HG03378 (cell line): Measurements from ENCODE around the gene ZCCHC24.
A peak's percentile ranks its signal among the peaks of the same experiment; 100 is the strongest.
"Not testable (repeated sequence)": the region's sequence is repeated elsewhere in the genome, so short reads cannot be mapped to it uniquely, and the experiment has no call there.

ENCODE experiments used
- ATAC-seq: cut with Tn5 transposase; IDR thresholded peaks from one replicate; pipeline ENCODE4 v1.9.1; 2021; ENCODE audit warnings: mild to moderate bottlenecking, moderate library complexity; ENCODE audit not compliant: unreplicated experiment

Gene ZCCHC24

GRCh38 chr10:79447911-79448731, 2.7 kb upstream of the ZCCHC24 start:
- ATAC-seq = no peak

- not testable (repeated sequence) for ATAC-seq
Observed at GRCh38 chr10:79447249-79447648, 1.8 kb upstream of the ZCCHC24 start.

- no peak for ATAC-seq
Observed at GRCh38 chr10:79446758-79447084, 1.3 kb upstream of the ZCCHC24 start.

GRCh38 chr10:79445977-79446757, 743 bp upstream of the ZCCHC24 start:
- ATAC-seq = peak; percentile 11

- no peak for ATAC-seq
Observed at GRCh38 chr10:79444199-79445119, 965 bp downstream of the ZCCHC24 start.

GRCh38 chr10:79443338-79444198, 1.9 kb downstream of the ZCCHC24 start:
- no peak for ATAC-seq

- ATAC-seq = no peak
Observed at GRCh38 chr10:79442171-79443040, 3.0 kb downstream of the ZCCHC24 start.

GRCh38 chr10:79441433-79441832, 4.0 kb downstream of the ZCCHC24 start:
- ATAC-seq = no peak

- no peak for ATAC-seq
Observed at GRCh38 chr10:79440281-79440680, 5.1 kb downstream of the ZCCHC24 start.

GRCh38 chr10:79438699-79439085, 6.7 kb downstream of the ZCCHC24 start:
- no peak for ATAC-seq

- no peak for ATAC-seq
Observed at GRCh38 chr10:79438021-79438698, 7.3 kb downstream of the ZCCHC24 start.

- ATAC-seq = no peak
Observed at GRCh38 chr10:79437111-79437814, 8.2 kb downstream of the ZCCHC24 start.

GRCh38 chr10:79436850-79437103, 8.6 kb downstream of the ZCCHC24 start:
- no peak for ATAC-seq

- no peak for ATAC-seq
Observed at GRCh38 chr10:79436066-79436849, 9.2 kb downstream of the ZCCHC24 start.

GRCh38 chr10:79435271-79436065, 10.0 kb downstream of the ZCCHC24 start:
- no peak for ATAC-seq

GRCh38 chr10:79434821-79435251, 10.6 kb downstream of the ZCCHC24 start:
- no peak for ATAC-seq

GRCh38 chr10:79434223-79434687, 11.2 kb downstream of the ZCCHC24 start:
- no peak for ATAC-seq
